HepG2 (cell line): ENCODE results near the gene RBM34. TPM values are rescaled to one million over a fixed set of nuclear protein-coding genes. Genes with fewer than 3 reads are reported as not detected.

Experiments
- CCDC6 ChIP-seq: sonication (generic); formaldehyde crosslinking; IDR thresholded peaks from 2 replicates; pipeline ENCODE4 v1.8.1; 2022; ENCODE audit warnings: mild to moderate bottlenecking, missing genetic modification reagents, moderate library complexity
- CREB1 ChIP-seq, 2 experiments: fragments of 450-650 bp in 1 of 2; IDR thresholded peaks; 2 replicates each; pipeline ENCODE4 v1.6.1; 2016 to 2017; ENCODE audit warnings: control low read depth in 1 of 2, mild to moderate bottlenecking in 1 of 2, missing compliant biosample characterization in 1 of 2, missing genetic modification characterization in 1 of 2
- GTF3A ChIP-seq: sonication (generic); formaldehyde crosslinking; conservative IDR thresholded peaks from 2 replicates; pipeline ENCODE4 v1.4.0; 2020; ENCODE audit warnings: mild to moderate bottlenecking, missing genetic modification reagents
- HNF4A ChIP-seq: sonication (generic); formaldehyde crosslinking; IDR thresholded peaks from 2 replicates; pipeline ENCODE4 v1.4.0; 2020; ENCODE audit warnings: missing genetic modification reagents
- HOMEZ ChIP-seq: IDR thresholded peaks from 2 replicates; pipeline ENCODE4 v1.6.1; 2016; ENCODE audit warnings: low read depth
- SMARCE1 ChIP-seq: fragments of 450-650 bp; IDR thresholded peaks from 2 replicates; pipeline ENCODE4 v1.6.1; 2017; ENCODE audit warnings: borderline replicate concordance
- SRF ChIP-seq: IDR thresholded peaks from 2 replicates; pipeline ENCODE4 v1.6.1; 2011; ENCODE audit warnings: mild to moderate bottlenecking, low read depth, low read length, moderate library complexity
- THRA ChIP-seq: sonication (generic); formaldehyde crosslinking; IDR thresholded peaks from 2 replicates; pipeline ENCODE4 v1.4.0; 2020; ENCODE audit warnings: missing genetic modification reagents, borderline replicate concordance
- ZBTB26 ChIP-seq: IDR thresholded peaks from 2 replicates; pipeline ENCODE4 v1.6.1; 2016; ENCODE audit warnings: missing compliant biosample characterization, missing genetic modification reagents, borderline replicate concordance
- ZEB1 ChIP-seq: IDR thresholded peaks from 2 replicates; pipeline ENCODE4 v1.6.1; 2012; ENCODE audit warnings: mild to moderate bottlenecking, low read depth, inconsistent platforms; ENCODE audit not compliant: insufficient replicate concordance
- ZNF264 ChIP-seq: sonication (generic); formaldehyde crosslinking; IDR thresholded peaks from 2 replicates; pipeline ENCODE4 v1.4.0; 2020; ENCODE audit warnings: missing genetic modification reagents
- ZNF318 ChIP-seq: sonication (generic); formaldehyde crosslinking; IDR thresholded peaks from 2 replicates; pipeline ENCODE4 v1.4.0; 2020; ENCODE audit warnings: mild to moderate bottlenecking, missing genetic modification reagents
- ZNF580 ChIP-seq: IDR thresholded peaks from 2 replicates; pipeline ENCODE4 v1.6.1; 2016; ENCODE audit warnings: low read depth, borderline replicate concordance
- ZNF720 ChIP-seq: sonication (generic); formaldehyde crosslinking; IDR thresholded peaks from 2 replicates; pipeline ENCODE4 v1.4.0; 2020; ENCODE audit warnings: missing genetic modification reagents
- ZNF766 ChIP-seq: sonication (generic); formaldehyde crosslinking; IDR thresholded peaks from 2 replicates; pipeline ENCODE4 v1.5.0; 2020; ENCODE audit warnings: missing genetic modification reagents, borderline replicate concordance
- ZSCAN25 ChIP-seq: sonication (generic); formaldehyde crosslinking; IDR thresholded peaks from 2 replicates; pipeline ENCODE4 v1.8.0; 2022; ENCODE audit warnings: mild to moderate bottlenecking, missing genetic modification reagents
- polyA plus RNA-seq, 8 experiments: library from polyadenylated mRNA; depleted of rRNA in 3 of 8; stranded (reverse) in 7 of 8; unstranded in 1 of 8; fragments of >200 nt; fragmentation: Illumina TruSeq in 4 of 8; extraction: Trizol in 4 of 8; gene quantifications; 2 replicates each; pipeline versions ENCODE4 v1.2.1 to v1.2.3, GENCODE V29; 2011 to 2016; ENCODE audit warnings: low read depth in 4 of 8, missing spikeins in 1 of 8, mixed read lengths in 1 of 8; ENCODE audit not compliant: insufficient read depth in 1 of 8
- total RNA-seq, 5 experiments: library from RNA; depleted of rRNA; stranded (reverse); fragments of >200 nt; fragmentation: Illumina TruSeq; extraction: Trizol; gene quantifications; 2 replicates each; pipeline ENCODE4 v1.2.3, GENCODE V29; 2016; ENCODE audit warnings: low read depth in 1 of 5

Gene RBM34
- total and polyA plus RNA-seq, 2 of the 13 experiments (the other 11 are each of a cell fraction or from before 2014, with no cell fraction given): 34.7 to 73.0 TPM

GRCh38 chr1:235160957-235161684 is at the start of gene RBM34 (continued):
- TF ChIP-seq ZNF318 (CRISPR knock-in tag) (peak; percentile 91; the same call in 1 of the 2 replicates), GTF3A (CRISPR knock-in tag) (no peak), CREB1 (IDR thresholded peaks at IDR 0.05) (peak; percentile 23; the same call in 1 of the 2 replicates), CREB1 (CRISPR knock-in tag; IDR thresholded peaks at IDR 0.05) (peak; percentile 66), ZNF264 (CRISPR knock-in tag) (peak; percentile 95), CCDC6 (peak; percentile 89), ZNF580 (peak; percentile 94), ZNF766 (CRISPR knock-in tag) (peak; percentile 95), ZEB1 (peak; percentile 57), ZSCAN25 (CRISPR knock-in tag) (peak; percentile 89), SMARCE1 (no peak), HOMEZ (CRISPR knock-in tag) (peak; percentile 40; the same call in 1 of the 2 replicates), SRF (no peak), THRA (no peak; the same call in 1 of the 2 replicates), ZNF720 (CRISPR knock-in tag) (0 out of 2 replicates have a peak, but pooled peaks have one; percentile 21), ZBTB26 (CRISPR knock-in tag) (peak; percentile 84; the same call in 1 of the 2 replicates), HNF4A (CRISPR knock-in tag) (no peak)
